NCI-H446 (cell line): ENCODE data around the gene KIF1B.

Source experiments
- DNase-seq, 2 experiments: peaks; one replicate each; lab custom pipeline; 2025; lab: John Stamatoyannopoulos, UW

The KIF1B gene

GRCh38 chr1:10209905-10210810 is at the start of gene KIF1B:
TSS of gene KIF1B (plus strand) at chr1:10210570. CDS start at chr1:10232329, 21,759 bp downstream.
- DNase-seq = peak; percentile 97 to 100

GRCh38 chr1:10160907-10161490 is 49.4 kb upstream of the KIF1B start:
- DNase-seq = peak in 1 of 2 experiments; percentile 9

GRCh38 chr1:10161541-10162290 is 48.7 kb upstream of the KIF1B start:
- DNase-seq = no peak

GRCh38 chr1:10168912-10169514 is 41.4 kb upstream of the KIF1B start:
- DNase-seq = no peak

- DNase-seq = no peak
Observed at GRCh38 chr1:10170239-10170574, 40.2 kb upstream of the KIF1B start.

GRCh38 chr1:10171105-10171767 is 39.1 kb upstream of the KIF1B start:
- DNase-seq = no peak

GRCh38 chr1:10171995-10172669 is 38.2 kb upstream of the KIF1B start:
- DNase-seq = no peak

GRCh38 chr1:10173582-10173981 is 36.8 kb upstream of the KIF1B start:
- DNase-seq = no peak

GRCh38 chr1:10177876-10178275 is 32.5 kb upstream of the KIF1B start:
- no peak for DNase-seq

- DNase-seq = no peak
Observed at GRCh38 chr1:10178597-10179405, 31.6 kb upstream of the KIF1B start.

- no peak for DNase-seq
Observed at GRCh38 chr1:10179406-10180091, 30.8 kb upstream of the KIF1B start.

GRCh38 chr1:10181154-10181553 is 29.2 kb upstream of the KIF1B start:
- DNase-seq = no peak

- no peak for DNase-seq
Observed at GRCh38 chr1:10185759-10186158, 24.6 kb upstream of the KIF1B start.

GRCh38 chr1:10186331-10187025 is 23.9 kb upstream of the KIF1B start:
- no peak for DNase-seq

GRCh38 chr1:10187026-10187334 is 23.4 kb upstream of the KIF1B start:
- DNase-seq = no peak

GRCh38 chr1:10188133-10188650 is 22.2 kb upstream of the KIF1B start:
- DNase-seq = no peak

GRCh38 chr1:10189659-10190058 is 20.7 kb upstream of the KIF1B start:
- no peak for DNase-seq

- DNase-seq = no peak
Observed at GRCh38 chr1:10192263-10192662, 18.1 kb upstream of the KIF1B start.

- DNase-seq = peak in 1 of 2 experiments; percentile 48
Observed at GRCh38 chr1:10193288-10193687, 17.1 kb upstream of the KIF1B start.
